Loucy (cell line): Measurements from ENCODE around the gene LAPTM5.

Experiments
- H2AFZ ChIP-seq: fragments of 200-600 bp; sonication (generic); 2 replicates; pipeline ENCODE4 v1.6.0; 2016; ENCODE audit warnings: antibody characterized with exemption, mild to moderate bottlenecking, low read length, moderate library complexity
- H3F3A ChIP-seq: fragments of 200-600 bp; 2 replicates; pipeline ENCODE4 v1.6.0; 2016; ENCODE audit warnings: antibody characterized with exemption, low read depth, mild to moderate bottlenecking
- H3K27me3 ChIP-seq: fragments of 200-600 bp; sonication (generic); 2 replicates; pipeline ENCODE4 v1.6.1; 2014; ENCODE audit warnings: low read length, mild to moderate bottlenecking; ENCODE audit not compliant: insufficient read depth, poor library complexity, severe bottlenecking
- H3K36me3 ChIP-seq: fragments of 200-600 bp; sonication (generic); 2 replicates; pipeline ENCODE4 v1.6.1; 2016; ENCODE audit warnings: low read length; ENCODE audit not compliant: insufficient read depth
- H3K4me1 ChIP-seq: fragments of 200-600 bp; sonication (generic); 2 replicates; pipeline ENCODE4 v1.5.1; 2014; ENCODE audit warnings: low read length, mild to moderate bottlenecking; ENCODE audit not compliant: insufficient read depth, poor library complexity, severe bottlenecking
- H3K4me2 ChIP-seq: fragments of 200-600 bp; sonication (generic); 2 replicates; pipeline ENCODE4 v1.6.0; 2014; ENCODE audit warnings: antibody characterized with exemption, low read length, low read depth, mild to moderate bottlenecking; ENCODE audit not compliant: poor library complexity, severe bottlenecking
- H3K4me3 ChIP-seq: fragments of 200-600 bp; sonication (generic); 2 replicates; pipeline ENCODE4 v1.5.1; 2014; ENCODE audit warnings: low read length, mild to moderate bottlenecking, mixed read lengths; ENCODE audit not compliant: poor library complexity, severe bottlenecking
- H3K79me2 ChIP-seq: fragments of 200-600 bp; sonication (generic); 2 replicates; pipeline ENCODE4 v1.6.1; 2014; ENCODE audit warnings: low read length; ENCODE audit not compliant: insufficient read depth
- H3K9ac ChIP-seq: fragments of 200-600 bp; sonication (generic); 2 replicates; pipeline ENCODE4 v1.6.0; 2014; ENCODE audit warnings: mild to moderate bottlenecking, low read depth, low read length, moderate library complexity; ENCODE audit not compliant: poor library complexity, severe bottlenecking
- H3K9me2 ChIP-seq: fragments of 200-600 bp; sonication (generic); replicated peaks from 2 replicates; pipeline ENCODE4 v1.6.1; 2016; ENCODE audit warnings: low read depth, low read length, mixed read lengths
- H3K9me3 ChIP-seq: fragments of 200-600 bp; sonication (generic); 2 replicates; pipeline ENCODE4 v1.6.1; 2014; ENCODE audit warnings: mild to moderate bottlenecking, antibody characterized with exemption, low read length, low read depth; ENCODE audit not compliant: insufficient read depth
- H4K20me1 ChIP-seq: fragments of 200-600 bp; sonication (generic); 2 replicates; pipeline ENCODE4 v1.6.0; 2014; ENCODE audit warnings: antibody characterized with exemption, low read length, mild to moderate bottlenecking; ENCODE audit not compliant: insufficient read depth, poor library complexity, severe bottlenecking
- CTCF ChIP-seq: fragments of 200-600 bp; sonication (generic); conservative IDR thresholded peaks from 2 replicates; pipeline ENCODE4 v1.5.1; 2014; ENCODE audit warnings: mild to moderate bottlenecking, antibody characterized with exemption, low read length
- EZH2phosphoT487 ChIP-seq: fragments of 200-600 bp; IDR thresholded peaks from 2 replicates; pipeline ENCODE4 v1.6.1; 2018; ENCODE audit warnings: antibody characterized with exemption, mild to moderate bottlenecking, moderate library complexity, borderline replicate concordance

LAPTM5 gene

GRCh38 chr1:30742963-30743559, 14.5 kb downstream of the LAPTM5 start:
- peaks cover 48% of the 10 kb centered on the region for H3K4me1 ChIP-seq
- no peak overlapping the region for H3K4me3 ChIP-seq
- no peaks in the 10 kb centered on the region for H3K9me3 ChIP-seq
- H3K9ac ChIP-seq: no peak overlapping the region
- H3K4me2 ChIP-seq: peak overlapping the region; percentile 7
- no peak overlapping the region for H2AFZ ChIP-seq
- peaks cover 77% of the 10 kb centered on the region for H4K20me1 ChIP-seq
- H3F3A ChIP-seq: no peaks in the 10 kb centered on the region
- peaks cover 72% of the 10 kb centered on the region for H3K79me2 ChIP-seq
- no peaks in the 10 kb centered on the region for H3K9me2 ChIP-seq
- H3K27me3 ChIP-seq: no peaks in the 10 kb centered on the region
- H3K36me3 ChIP-seq: peaks cover 56% of the 10 kb centered on the region; the same call in 1 of the 2 replicates
- TF ChIP-seq CTCF (no peak), EZH2phosphoT487 (no peak)

- H3K4me1 ChIP-seq: peaks cover 44% of the 10 kb centered on the region
- H3K4me2 ChIP-seq: no peak overlapping the region
Observed at GRCh38 chr1:30742300-30742962, 15.1 kb downstream of the LAPTM5 start.

GRCh38 chr1:30741239-30741894, 16.2 kb downstream of the LAPTM5 start:
- Histone ChIP-seq H2AFZ (no peak overlapping the region), H3K79me2 (peaks cover 55% of the 10 kb centered on the region)
- no peak for TF ChIP-seq CTCF
- TF ChIP-seq EZH2phosphoT487: no peak

More at GRCh38 chr1:30742300-30742962, 15.1 kb downstream of the LAPTM5 start:
- H3K27me3 ChIP-seq: no peaks in the 10 kb centered on the region
- H3K9me2 ChIP-seq: no peaks in the 10 kb centered on the region
- no peak overlapping the region for H3K9ac ChIP-seq
- no peaks in the 10 kb centered on the region for H3K9me3 ChIP-seq
- no peak overlapping the region for H3K4me3 ChIP-seq
- TF ChIP-seq EZH2phosphoT487 (no peak), CTCF (no peak)
- peaks cover 71% of the 10 kb centered on the region for H4K20me1 ChIP-seq
- H3K36me3 ChIP-seq: peaks cover 58% of the 10 kb centered on the region; the same call in 1 of the 2 replicates
- peaks cover 66% of the 10 kb centered on the region for H3K79me2 ChIP-seq
- no peak overlapping the region for H2AFZ ChIP-seq
- H3F3A ChIP-seq: no peaks in the 10 kb centered on the region

More at GRCh38 chr1:30741239-30741894, 16.2 kb downstream of the LAPTM5 start:
- Histone ChIP-seq H3K4me1 (peaks cover 33% of the 10 kb centered on the region), H3K27me3 (no peaks in the 10 kb centered on the region), H3K9ac (no peak overlapping the region), H3K4me3 (no peak overlapping the region), H3K9me2 (no peaks in the 10 kb centered on the region), H3K9me3 (no peaks in the 10 kb centered on the region), H4K20me1 (peaks cover 61% of the 10 kb centered on the region), H3K36me3 (peaks cover 63% of the 10 kb centered on the region; the same call in 1 of the 2 replicates), H3F3A (no peaks in the 10 kb centered on the region), H3K4me2 (no peak overlapping the region)
